Dedifferentiated amniotic fluid mesenchymal stem cell (primary cell): ENCODE data around the gene FGF12.

Experiments used
- DNase-seq: peaks from one replicate; pipeline ENCODE4 v3.0.0-alpha.2; 2016; ENCODE audit errors: extremely low spot score

FGF12 gene

GRCh38 chr3:192494174-192494573 lies 233.2 kb downstream of the FGF12 start:
- no peak for DNase-seq

DNA sequence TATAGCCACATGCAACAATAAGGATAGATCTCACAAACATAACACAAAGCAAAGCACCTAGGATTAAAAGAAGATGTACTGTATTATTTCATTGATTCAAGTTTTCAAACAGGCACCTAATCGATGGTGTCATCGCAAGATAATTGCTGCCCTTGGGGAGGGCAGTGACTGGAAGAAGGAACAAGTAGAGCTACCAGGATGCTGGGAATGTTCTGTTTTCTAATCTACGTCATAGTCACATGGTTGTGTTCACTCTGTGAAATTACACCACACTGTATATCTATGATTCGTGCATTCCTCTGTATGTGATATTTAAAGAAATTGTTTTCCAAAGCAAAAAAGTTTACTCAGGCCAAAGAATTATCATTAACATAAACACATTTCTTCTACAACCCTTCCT lies 236.6 kb downstream of the FGF12 start:
- DNase-seq: no peak

DNA sequence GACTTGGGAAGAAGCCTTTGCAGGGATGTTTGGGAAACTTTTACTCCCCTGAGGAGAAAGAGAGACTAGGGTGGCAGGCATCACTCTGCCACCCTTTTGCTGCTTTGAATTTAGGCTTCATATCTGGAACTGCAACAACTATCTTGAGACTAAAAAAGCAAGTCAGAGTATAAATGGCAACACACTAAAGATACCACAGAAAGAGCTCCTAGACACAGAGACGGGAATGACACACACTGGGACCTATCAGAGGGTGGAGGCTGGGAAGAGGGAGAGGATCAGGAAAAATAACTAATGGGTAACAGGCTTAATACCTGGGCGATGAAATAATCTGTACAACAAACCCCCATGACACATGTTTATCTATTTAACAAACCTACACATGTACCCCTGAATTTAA lies 237.8 kb downstream of the FGF12 start:
- no peak for DNase-seq

GRCh38 chr3:192487033-192487432 lies 240.3 kb downstream of the FGF12 start:
- DNase-seq: no peak

DNA sequence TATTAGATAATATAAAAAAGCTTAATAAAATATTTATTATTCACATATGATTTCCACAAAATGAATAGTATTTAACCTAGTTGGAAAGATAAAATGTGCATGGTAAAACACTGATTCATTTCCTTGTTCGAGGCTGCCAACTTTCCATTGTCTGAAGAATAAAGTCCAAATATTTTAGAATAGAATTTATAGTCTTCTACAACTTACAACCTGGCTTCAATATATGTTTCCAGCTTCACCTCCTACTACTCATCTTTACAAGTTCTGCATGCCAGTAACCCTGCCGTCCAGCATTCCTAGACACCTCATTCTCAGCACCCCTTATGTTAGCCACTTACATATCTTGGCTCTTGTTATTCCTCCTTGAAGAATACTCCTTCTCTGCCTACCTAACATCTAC lies 244.5 kb downstream of the FGF12 start:
- no peak for DNase-seq

GRCh38 chr3:192482391-192482790 lies 244.9 kb downstream of the FGF12 start:
- no peak for DNase-seq

GRCh38 chr3:192481638-192482037 lies 245.7 kb downstream of the FGF12 start:
- DNase-seq: no peak

DNA sequence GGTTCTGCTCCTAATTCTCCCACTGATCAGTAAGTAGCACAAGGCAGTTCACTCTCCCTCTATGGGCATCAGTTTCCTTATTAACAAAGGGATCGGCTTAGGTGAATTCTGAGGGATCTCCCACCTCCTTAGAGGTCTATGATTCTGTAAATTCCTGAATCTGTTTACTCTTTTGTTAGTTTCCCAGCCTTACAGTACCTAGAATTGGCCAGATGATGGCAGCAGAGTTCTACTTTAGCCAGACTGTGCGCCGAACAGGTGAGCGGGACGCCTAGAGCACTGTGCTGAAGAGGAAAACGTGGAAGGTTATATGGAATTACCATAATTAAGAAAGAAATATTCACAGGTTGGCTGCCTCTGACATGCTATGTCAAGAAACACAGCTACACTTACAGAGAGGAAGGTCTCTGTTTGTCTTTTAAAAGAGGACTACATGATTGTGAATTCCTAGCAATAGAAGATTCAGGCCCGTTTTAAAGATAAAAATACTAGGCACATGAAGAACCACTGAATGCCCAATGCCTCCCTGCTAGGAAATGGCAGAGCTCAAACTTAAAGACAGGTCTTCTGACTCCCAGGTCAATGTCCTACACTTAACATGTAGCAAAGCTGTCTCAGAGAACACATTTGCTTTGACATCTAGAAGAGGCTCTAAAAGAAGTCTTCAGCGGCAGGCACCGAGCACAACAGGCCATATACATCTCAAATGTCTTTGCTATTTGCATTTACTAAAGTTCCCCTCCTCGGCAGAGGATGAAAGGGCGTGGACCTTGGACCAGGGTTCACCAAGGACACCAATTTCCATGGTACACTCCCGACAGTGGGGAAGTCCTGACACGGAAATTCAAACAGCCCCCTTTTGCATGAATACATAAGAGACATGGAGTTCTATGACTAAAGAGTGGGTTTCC lies 259.9 kb downstream of the FGF12 start:
- no peak for DNase-seq

DNA sequence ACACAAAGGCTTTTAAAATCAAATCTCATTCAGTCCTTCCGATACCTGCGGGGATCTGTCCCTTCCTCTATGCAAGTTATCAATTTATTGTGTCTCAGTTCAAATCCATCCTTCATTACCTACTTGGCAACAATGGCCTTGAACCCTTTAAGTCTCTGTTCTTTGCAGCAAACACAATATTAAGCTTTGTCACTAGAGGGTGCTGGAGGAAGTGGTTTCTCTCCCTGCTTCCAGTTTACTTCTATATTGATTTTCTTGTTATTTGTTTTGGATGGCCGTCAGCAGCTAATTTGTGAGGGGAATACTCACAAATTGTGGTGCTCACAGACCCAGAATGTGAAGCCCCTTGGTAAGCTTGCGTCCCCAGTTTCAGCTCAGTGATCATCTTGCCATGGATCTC lies 278.3 kb downstream of the FGF12 start:
- no peak for DNase-seq

DNA sequence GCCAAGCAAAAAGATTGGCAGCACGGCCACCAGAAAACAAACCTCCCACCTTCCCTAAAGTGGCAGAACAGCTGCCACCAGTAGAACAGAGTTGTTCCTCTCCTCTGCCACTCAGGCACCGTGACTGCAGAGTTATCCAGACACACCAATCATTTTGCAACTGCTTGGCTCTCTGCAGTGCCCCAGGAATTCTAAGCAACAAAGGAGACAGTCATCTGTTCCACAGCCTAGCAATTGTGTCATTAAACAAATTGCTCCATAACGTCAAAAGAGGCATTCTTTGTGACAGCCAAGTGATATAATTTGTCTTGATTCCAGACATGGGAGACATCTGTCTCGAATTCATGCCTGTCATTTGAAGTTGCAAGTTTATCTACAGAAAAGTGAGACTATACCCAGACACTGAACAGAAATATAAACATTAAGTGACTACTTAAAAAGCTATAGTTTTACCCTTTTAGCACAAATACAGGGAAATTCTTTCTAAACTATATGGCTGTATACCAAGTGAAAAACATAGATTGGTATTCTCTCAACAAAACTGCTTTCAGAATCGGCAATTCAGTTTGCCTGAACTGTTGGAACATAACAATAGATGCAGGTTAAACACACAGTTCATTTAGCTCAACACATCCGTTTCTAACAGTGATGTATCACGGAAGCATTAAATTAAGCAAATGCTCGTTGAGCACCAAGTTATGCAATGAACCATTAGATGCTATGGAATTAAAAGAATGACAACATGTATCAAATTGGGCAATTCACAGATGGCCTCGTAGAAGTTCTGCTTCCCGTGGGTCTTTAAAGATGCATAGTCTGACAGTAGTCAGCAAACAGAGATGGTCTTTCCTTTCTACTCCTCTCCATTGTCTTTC lies 281.3 kb downstream of the FGF12 start:
- no peak for DNase-seq

DNA sequence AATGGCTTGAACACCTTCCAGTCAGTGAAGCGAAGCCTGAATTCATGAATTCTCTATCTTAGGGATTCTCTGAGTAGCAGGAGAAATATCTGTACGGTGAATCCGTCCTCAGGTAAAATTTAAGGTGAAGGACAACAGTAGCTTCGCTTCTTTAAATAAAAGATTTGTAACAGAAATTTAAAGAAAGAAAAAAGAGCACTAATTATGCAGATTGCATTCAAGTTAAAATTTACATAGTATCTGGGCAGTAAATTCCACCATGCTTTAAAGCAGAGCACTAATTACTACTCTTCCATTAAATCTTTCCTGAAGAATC lies 282.6 kb downstream of the FGF12 start:
- no peak for DNase-seq

DNA sequence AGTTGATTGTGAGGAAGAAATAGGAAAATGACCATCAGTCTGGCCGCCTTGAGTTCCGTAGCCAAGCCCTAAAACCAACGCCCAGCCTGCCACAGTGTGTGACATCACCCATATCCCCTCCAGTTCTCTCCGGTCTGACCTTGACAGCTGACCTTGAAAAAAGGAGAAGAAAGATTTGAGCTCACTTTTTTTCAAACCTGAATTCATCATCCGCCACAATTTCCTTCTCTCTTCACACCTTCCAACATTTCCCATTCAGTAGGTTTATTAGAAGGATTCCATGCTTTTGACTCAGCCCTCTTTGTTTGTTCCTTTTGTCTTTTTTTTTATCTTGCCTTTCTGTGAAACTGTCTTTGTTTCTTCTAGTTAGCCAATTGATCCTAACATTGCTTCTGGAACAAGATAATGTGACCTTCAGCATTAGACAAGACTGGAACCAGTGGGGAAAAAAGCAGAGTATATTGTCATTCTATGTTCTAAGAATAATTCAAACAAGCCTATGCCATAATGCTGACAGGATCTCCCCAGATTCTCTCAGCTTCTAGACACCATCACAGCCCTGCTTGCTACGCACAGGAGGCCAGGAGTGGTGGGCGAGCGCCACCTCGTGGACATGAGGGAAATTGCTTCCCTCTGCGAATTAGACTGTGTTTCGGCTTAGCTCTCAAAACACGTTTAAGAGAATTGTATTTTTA lies 283.1 kb downstream of the FGF12 start:
- peak; percentile 54 for DNase-seq

GRCh38 chr3:192435241-192435640 lies 292.1 kb downstream of the FGF12 start:
- DNase-seq: no peak

GRCh38 chr3:192434186-192434585 lies 293.2 kb downstream of the FGF12 start:
- DNase-seq: no peak

DNA sequence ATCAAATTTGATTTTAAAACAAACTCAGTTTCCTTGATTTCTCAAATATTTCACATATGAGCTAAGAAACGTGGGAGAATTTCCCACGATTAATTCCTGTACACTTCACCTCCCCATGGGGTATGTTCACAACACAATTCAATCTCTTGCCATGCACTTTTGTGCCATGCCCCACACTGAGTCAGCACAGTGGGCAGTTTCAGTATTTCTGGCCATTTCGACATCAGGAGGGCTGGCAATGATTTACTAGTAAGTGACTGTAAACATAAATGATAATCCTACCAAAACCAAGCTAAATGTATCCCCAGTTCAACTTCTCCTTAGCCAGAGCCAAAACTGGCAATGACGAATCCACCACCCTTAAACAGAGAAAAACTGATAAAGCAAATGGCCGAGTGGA lies 293.6 kb downstream of the FGF12 start:
- no peak for DNase-seq

GRCh38 chr3:192422997-192423342 lies 304.4 kb downstream of the FGF12 start:
- no peak for DNase-seq

GRCh38 chr3:192422321-192422996 lies 304.9 kb downstream of the FGF12 start:
- no peak for DNase-seq

- DNase-seq: no peak
Measured at GRCh38 chr3:192419312-192419711, 308.0 kb downstream of the FGF12 start.

GRCh38 chr3:192417559-192418055 lies 309.7 kb downstream of the FGF12 start:
- DNase-seq: no peak

DNA sequence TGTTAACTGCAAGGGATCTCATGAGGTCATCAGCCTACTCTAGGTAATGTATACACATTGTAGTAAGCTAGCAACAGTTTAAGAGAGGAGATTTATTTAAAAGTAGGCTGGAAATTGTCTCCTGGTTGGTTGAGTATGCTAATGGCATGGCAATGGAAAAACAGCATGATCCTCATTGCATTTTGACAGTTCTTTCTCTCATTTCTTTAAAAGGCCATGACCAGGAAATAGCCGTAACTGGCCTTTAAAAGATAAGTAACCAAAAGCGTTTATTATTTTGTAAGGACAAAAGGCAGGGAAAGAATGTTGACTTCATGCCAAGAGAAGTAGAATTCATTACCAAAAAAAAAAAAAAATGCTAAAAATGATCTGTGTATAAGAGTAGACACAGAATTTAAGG lies 310.3 kb downstream of the FGF12 start:
- DNase-seq: no peak

DNA sequence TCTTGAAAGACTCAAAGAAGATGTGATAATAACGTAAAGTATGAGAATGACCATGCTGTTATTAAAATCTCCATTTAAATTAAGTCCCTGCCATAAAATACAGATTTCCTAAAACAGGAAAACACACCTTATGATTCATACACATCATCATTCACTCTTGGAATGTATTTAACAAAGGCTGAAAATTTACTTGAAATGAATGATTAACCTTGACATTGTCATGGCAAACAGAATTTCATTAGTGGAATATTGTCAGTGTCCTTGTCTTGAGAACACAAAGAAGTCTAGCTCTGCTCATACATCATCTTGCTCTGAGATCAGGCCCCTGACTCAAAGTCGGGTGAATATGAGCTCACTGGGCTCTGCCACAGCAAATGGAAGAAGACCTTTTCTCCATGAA lies 313.9 kb downstream of the FGF12 start:
- no peak for DNase-seq

DNA sequence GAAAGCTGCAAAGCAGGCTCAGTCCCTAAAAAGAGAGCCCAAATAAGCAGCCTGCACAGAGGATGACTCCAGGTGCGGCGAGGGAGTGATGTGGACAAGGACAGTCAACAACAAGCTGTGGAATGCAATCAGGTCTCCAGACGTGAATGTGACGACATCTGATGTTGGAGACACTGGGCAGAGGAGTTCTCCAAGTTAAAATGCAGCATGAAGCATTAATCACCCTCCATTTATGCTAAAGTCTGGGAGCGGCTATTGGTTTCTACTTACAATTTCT lies 316.7 kb downstream of the FGF12 start:
- no peak for DNase-seq
